Stimulated activated CD4-positive, alpha-beta T cell treated with anti-CD3 and anti-CD28 coated beads, Interleukin-4, amount 100 ng/mL, for 48 hours (primary cell): ENCODE measurements around the gene ANKRD30A.
"Not testable (repeated sequence)": the region's sequence is repeated elsewhere in the genome, so short reads cannot be mapped to it uniquely, and the experiment has no call there.

Experiments
- DNase-seq, 2 donors: peaks; one replicate each; pipeline ENCODE4 v3.0.0-alpha.2; 2020; ENCODE audit warnings: low read depth in 2 of 2

Gene ANKRD30A

GRCh38 chr10:37125191-37125732 lies at the start of gene ANKRD30A:
ANKRD30A (plus strand) TSS chr10:37125598; CDS start chr10:37125788, 190 bp downstream.
- DNase-seq, result no peak

GRCh38 chr10:37076083-37076482 lies 49.3 kb upstream of the ANKRD30A start:
- not testable (repeated sequence) for DNase-seq

- no peak for DNase-seq
Observed at GRCh38 chr10:37095792-37096573, 29.4 kb upstream of the ANKRD30A start.

- DNase-seq, result no peak
Observed at GRCh38 chr10:37101261-37101660, 24.1 kb upstream of the ANKRD30A start.

GRCh38 chr10:37109000-37109399 lies 16.4 kb upstream of the ANKRD30A start:
- no peak for DNase-seq

- DNase-seq, result no peak
Observed at GRCh38 chr10:37124532-37124931, 866 bp upstream of the ANKRD30A start.

- no peak for DNase-seq
Observed at GRCh38 chr10:37125921-37126320, 523 bp downstream of the ANKRD30A start.

GRCh38 chr10:37146443-37146842 lies 21.0 kb downstream of the ANKRD30A start:
- no peak for DNase-seq

- DNase-seq, result not testable (repeated sequence)
Observed at GRCh38 chr10:37162430-37162829, 37.0 kb downstream of the ANKRD30A start.

GRCh38 chr10:37171945-37172344 lies 46.5 kb downstream of the ANKRD30A start:
- not testable (repeated sequence) for DNase-seq

GRCh38 chr10:37178296-37178695 lies 52.9 kb downstream of the ANKRD30A start:
- DNase-seq, result not testable (repeated sequence)

GRCh38 chr10:37182719-37183118 lies 57.3 kb downstream of the ANKRD30A start:
- not testable (repeated sequence) for DNase-seq

- DNase-seq, result no peak
Observed at GRCh38 chr10:37206132-37206531, 80.7 kb downstream of the ANKRD30A start.

GRCh38 chr10:37220866-37221265 lies 95.5 kb downstream of the ANKRD30A start:
- DNase-seq, result no peak

- no peak for DNase-seq
Observed at GRCh38 chr10:37222046-37222445, 96.6 kb downstream of the ANKRD30A start.

GRCh38 chr10:37225163-37225562 lies 99.8 kb downstream of the ANKRD30A start:
- no peak for DNase-seq

- no peak for DNase-seq
Observed at GRCh38 chr10:37226524-37226923, 101.1 kb downstream of the ANKRD30A start.

GRCh38 chr10:37234692-37235091 lies 109.3 kb downstream of the ANKRD30A start:
- DNase-seq, result no peak

GRCh38 chr10:37236093-37236492 lies 110.7 kb downstream of the ANKRD30A start:
- DNase-seq, result no peak

- DNase-seq, result no peak
Observed at GRCh38 chr10:37240223-37240622, 114.8 kb downstream of the ANKRD30A start.

- no peak for DNase-seq
Observed at GRCh38 chr10:37246637-37247036, 121.2 kb downstream of the ANKRD30A start.

GRCh38 chr10:37255837-37256236 lies 130.4 kb downstream of the ANKRD30A start:
- DNase-seq, result not testable (repeated sequence)

- no peak for DNase-seq
Observed at GRCh38 chr10:37263304-37263703, 137.9 kb downstream of the ANKRD30A start.
